HG03139 (cell line): ENCODE data around the gene FBXL14.

ENCODE experiments used
- ATAC-seq: cut with Tn5 transposase; IDR thresholded peaks from one replicate; pipeline ENCODE4 v1.9.1; 2021; ENCODE audit not compliant: unreplicated experiment

The FBXL14 gene

GRCh38 chr12:1539135-1539534 lies 55.2 kb downstream of the FBXL14 start:
- no peak for ATAC-seq

GRCh38 chr12:1536817-1537216 lies 57.6 kb downstream of the FBXL14 start:
- ATAC-seq = no peak

DNA sequence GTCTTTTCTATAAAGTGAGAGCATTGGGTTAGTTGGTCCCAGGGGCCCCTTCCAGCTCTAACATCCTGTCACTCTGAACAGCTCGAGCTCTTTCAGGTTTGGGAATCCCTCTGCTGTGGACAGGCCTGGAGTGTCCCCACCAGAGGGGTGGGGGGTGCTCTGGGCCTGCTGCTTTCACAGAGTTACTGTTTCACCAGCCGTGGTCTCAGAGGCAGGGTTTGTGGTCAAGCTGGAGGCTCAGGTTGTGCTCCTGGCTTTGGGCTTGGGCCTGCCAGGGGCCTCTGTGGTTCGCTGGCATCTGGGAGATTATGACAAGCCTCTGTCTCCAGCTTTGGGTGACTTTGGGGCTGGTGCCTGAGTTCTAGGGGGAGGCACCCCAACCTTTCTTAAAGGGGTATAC lies 59.6 kb downstream of the FBXL14 start:
- ATAC-seq = peak; percentile 32

- ATAC-seq = peak; percentile 45
Observed at GRCh38 chr12:1533602-1534304, 60.6 kb downstream of the FBXL14 start.

DNA sequence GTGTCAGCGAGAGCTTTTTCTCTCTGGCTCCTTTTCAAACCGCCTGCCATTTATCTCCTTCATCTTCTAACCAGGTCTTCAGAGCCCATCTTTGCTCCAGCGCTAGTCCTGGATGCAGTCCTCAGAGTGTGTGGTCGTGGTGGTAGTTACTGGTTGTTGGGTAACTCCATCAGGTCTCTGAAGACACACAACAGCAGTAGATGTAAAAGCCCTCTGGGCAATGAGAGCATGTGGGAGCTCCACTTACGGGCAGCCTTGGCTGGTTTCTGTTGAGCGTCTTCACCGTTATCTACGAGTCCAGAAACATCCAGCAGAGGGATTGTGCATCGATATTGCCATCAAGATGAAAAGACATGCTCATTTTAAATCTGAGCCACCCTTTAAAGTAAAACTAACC lies 61.2 kb downstream of the FBXL14 start:
- no peak for ATAC-seq

- ATAC-seq = no peak
Observed at GRCh38 chr12:1532375-1533165, 61.8 kb downstream of the FBXL14 start.

DNA sequence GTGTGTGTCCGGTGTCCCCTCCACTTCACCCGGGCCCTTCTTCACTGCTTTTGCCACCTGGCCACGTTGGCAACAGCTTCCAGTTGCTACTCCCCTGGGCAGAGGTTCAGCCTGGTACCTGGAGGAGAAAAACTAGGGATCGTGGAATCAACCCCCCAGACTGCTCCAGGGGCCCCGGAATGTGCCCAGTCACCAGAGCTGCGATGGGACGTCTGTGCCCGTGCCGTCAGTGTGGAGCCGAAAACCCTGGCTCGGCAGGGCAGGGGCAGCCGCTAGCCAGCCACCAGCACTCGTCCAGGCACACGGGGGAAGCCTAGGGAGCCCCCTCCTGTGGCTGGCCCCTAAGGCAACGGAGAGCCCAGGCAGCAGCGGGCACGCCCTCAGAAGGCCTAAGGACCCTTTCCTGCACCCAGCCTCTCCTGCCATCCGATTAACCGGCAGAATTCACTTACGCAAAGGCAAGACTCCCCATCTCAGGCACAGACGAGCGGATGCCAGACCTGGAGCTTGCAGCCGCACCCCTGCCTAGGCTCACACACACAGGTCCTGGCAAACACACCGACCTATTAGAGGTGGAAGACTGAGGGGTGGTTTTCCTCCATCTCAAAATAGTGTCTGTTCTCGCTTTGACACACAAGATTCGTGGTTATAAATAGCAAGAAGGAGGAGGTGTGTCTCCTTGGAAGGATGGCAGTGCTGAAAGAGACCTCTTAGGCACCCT lies 62.6 kb downstream of the FBXL14 start:
- ATAC-seq = no peak

GRCh38 chr12:1531153-1531653 lies 63.2 kb downstream of the FBXL14 start:
- ATAC-seq = no peak

DNA sequence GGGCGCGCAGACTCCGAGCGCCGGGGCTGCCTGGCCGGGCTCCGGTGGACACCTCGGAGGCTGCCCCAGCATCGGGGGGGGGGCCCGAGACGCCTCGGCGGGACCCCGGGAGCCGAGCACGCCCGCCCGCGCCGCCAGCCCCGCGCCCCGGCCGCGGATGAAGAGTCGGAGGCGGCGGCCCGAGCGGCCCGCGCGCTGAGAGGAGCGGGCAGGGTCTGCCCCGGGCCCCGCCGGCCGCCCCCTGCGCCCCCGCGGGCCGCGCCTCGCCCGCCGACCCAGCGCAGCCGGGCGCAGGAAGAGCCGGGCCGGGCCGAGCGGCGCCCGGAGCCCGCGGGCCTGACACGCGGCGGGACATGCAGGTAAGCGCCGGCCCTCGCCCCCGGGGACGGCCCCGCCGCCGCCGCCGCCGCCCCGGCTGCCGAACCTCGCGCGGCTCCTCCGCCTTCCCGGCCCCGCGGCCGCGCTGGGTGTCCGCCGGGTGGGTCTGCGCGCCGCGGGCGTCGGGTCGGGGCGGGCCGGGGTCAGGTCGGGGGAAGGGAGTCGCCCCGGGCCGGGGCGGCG lies 63.7 kb downstream of the FBXL14 start:
- no peak for ATAC-seq

DNA sequence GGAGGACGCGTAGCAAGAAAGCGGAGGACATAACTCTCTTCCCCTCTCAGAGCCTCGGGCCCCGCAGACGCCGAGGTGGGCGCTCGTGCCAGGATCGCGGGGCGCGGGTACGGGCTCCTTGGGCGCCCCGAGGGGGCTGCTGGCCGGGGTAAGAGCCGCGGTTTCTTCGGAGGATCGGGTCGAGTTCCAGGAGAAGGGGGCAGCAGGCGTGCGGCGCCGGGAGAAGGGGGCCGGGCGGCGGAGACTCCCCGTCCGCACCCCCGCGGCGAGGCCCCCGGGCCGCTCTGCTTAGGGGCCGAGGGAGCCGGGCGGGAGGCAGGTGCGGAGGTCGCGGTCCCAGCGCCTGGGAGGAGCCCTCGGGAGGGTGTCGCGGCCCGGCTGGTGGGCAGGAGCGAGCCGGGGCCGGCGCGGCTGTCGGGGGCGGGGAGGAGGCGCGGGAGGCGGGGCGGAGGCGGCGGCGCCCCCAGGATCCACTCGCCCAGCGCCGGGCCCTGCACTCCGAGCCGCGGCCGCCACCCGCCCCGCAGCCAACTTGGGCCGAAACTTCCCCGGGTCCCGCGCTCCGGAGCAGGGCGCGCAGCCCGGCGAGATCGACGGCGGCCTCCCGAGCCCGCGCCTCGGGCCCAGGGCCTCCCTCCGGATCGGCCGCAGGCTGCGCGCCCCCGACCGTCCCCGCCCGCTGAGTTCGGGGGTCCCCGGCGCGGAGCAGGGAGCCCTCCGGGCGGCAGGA lies 64.4 kb downstream of the FBXL14 start:
- no peak for ATAC-seq

DNA sequence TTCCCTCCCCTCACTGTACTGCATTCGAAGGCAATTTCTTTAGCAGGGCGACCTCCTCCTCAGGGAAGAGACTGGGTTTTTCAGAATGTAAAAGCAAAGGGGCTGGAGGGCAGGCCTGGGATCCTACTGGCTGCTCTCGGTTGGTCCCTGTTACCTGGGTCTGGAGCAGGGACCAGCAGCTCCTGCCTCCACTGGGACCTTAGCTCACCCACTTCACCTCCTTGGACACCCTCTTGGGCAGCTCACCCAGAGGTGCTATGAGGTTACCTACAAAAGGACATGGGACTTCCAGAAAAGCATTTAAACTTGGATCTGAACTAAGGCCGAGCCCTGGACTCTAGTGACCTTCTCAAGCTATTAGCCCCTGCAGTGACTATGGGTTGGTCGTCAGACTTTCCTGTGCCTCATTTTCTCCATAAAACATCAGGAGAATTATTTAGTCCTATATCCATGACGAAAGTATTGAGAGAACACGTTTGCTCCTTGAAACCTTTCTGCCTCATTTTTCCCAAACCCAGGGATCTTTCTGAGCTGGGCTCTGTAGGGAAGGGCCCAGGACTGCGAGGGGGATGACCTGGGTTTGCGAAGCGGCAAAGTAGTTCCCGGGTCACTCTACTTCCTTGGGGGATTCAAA lies 65.0 kb downstream of the FBXL14 start:
- no peak for ATAC-seq

DNA sequence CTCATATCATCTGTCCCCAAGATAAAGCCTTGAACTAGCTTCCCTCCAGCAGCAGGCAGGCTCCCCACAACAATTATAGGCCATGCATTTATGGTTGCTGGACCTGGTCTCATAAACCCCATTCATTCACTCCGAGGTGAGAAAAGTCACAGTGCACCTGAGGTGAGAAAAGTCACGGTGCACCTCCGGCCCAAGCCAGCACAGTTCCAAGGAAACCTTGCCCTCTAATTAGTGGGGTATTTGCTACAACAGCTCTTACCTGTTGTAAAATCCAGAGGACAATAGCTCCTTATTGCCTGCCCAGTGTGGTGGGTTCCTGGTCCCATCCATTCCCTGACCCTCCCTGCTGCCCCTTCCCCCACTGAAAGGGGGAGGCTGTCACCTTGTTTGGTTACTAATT lies 65.6 kb downstream of the FBXL14 start:
- ATAC-seq = no peak

- no peak for ATAC-seq
Observed at GRCh38 chr12:1527789-1528188, 66.6 kb downstream of the FBXL14 start.

- ATAC-seq = no peak
Observed at GRCh38 chr12:1525858-1526257, 68.5 kb downstream of the FBXL14 start.

DNA sequence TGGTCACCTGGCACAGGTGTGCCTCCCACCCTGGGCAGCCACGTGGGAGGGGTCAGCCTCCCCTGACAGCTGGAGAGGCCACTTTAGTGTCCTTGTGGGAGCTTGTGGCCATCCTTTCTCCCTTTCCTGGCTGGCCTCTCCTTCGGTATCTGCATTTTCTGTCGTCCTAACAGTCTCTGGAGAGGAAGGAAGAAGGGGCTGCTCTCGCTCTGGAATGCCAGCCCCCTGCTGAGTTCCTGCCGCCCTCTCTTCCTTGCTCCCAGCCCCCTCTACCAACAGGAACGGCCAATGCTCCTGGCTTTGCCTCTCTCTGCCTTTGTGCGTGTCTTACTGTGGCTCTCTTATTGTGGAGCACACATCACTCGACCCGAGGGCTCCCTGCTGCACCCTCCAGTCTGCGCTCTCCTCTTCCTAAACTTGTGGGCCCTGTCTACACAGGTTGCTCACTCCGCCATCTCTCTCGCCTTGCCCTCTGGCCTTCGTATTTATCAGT lies 70.8 kb downstream of the FBXL14 start:
- no peak for ATAC-seq

- no peak for ATAC-seq
Observed at GRCh38 chr12:1523046-1523445, 71.3 kb downstream of the FBXL14 start.

GRCh38 chr12:1519642-1520041 lies 74.7 kb downstream of the FBXL14 start:
- ATAC-seq = no peak

DNA sequence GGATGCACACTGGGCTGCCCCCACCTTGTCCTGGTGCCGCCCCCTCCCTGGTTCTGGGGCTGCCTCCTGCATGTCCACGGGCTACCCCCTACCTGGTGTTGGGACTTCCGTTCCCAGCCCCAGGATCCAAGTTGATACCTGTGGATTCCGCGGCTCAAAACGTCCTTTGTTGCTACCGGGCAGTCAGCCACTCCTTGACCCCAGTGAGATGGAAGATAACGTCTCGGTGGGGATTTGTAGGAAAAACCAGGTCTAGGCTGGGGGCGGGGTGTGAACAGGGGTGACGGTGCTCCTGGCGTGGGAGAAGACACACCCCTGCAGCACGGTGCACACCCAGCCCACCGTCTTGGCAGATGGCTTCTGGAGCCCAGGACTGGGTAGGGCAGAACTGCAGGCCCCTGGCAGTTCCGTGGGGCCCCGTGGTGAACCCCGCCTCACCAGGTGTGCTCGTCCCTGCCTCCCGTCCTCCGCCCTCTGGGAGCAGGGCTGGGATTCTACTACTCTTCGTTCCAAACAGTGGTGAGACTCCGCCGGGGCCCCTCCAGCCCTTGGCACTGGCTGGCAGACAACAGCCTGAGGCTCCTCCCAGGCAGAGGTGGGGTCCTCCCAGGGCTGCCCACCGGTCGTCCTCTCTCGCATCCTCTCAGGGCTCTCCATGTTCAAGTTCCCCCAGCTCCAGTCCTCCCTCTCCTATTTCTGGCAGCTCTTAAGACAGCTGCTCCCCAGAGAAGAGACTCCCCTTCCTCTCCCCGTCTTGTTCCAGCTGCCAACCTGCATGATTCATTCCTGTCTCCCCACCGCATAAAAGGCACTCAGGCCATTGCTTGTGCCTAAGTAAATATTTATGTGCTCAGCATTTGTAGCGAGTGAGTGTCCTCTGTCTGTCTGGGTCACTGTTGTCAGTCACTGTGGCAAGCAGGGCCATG lies 75.5 kb downstream of the FBXL14 start:
- ATAC-seq = no peak
